PC-3 (cell line): ENCODE results near the gene TFIP11. TPM values are rescaled to one million over a fixed set of nuclear protein-coding genes. Genes with fewer than 3 reads are reported as not detected.

Experiments
- ATAC-seq: fragments of 200-7000 bp; cut with Tn5 transposase; 2 replicates; pipeline ENCODE4 v1.9.1; 2020; ENCODE audit warnings: mild to moderate bottlenecking, moderate library complexity
- BruUV-seq: library from RNA; stranded (reverse); fragments of 400-500 nt; replicated peaks from 2 replicates; lab custom pipeline; 2021; lab: Mats Ljungman, UMichigan
- CTCF ChIA-PET: fragments of 300-600 bp; sonication (Branson Sonifier 250); formaldehyde crosslinking; loops from one replicate; lab custom pipeline; 2022; ENCODE audit warnings: antibody characterized with exemption; lab: Charles Lee
- POLR2A ChIA-PET: fragments of 300-600 bp; sonication (Branson Sonifier 250); formaldehyde crosslinking; loops from one replicate; lab custom pipeline; 2022; ENCODE audit warnings: antibody characterized with exemption; ENCODE audit not compliant: unreplicated experiment; lab: Charles Lee
- DNase-seq: peaks from one replicate; pipeline ENCODE4 v3.0.0-alpha.2; 2015
- H2AFZ ChIP-seq: fragments of 300-600 bp; sonication (generic); 2 replicates; pipeline ENCODE4 v1.6.0; 2016; ENCODE audit warnings: antibody characterized with exemption, low read length
- H3F3A ChIP-seq: fragments of 300-600 bp; sonication (generic); one replicate; pipeline ENCODE4 v1.6.0; 2017; ENCODE audit warnings: antibody characterized with exemption, low read length, control low read depth, mild to moderate bottlenecking; ENCODE audit not compliant: unreplicated experiment
- H3K27ac ChIP-seq: fragments of 300-600 bp; sonication (generic); 2 replicates; pipeline ENCODE4 v1.5.1; 2016; ENCODE audit warnings: mild to moderate bottlenecking, low read length
- H3K27me3 ChIP-seq: fragments of 300-600 bp; sonication (generic); 2 replicates; pipeline ENCODE4 v1.6.1; 2016; ENCODE audit warnings: low read length, mixed read lengths
- H3K36me3 ChIP-seq: fragments of 300-600 bp; sonication (generic); 2 replicates; pipeline ENCODE4 v1.6.1; 2016; ENCODE audit warnings: low read depth, mixed run types, low read length, mixed read lengths
- H3K4me1 ChIP-seq: fragments of 300-600 bp; sonication (generic); 2 replicates; pipeline ENCODE4 v1.5.1; 2016; ENCODE audit warnings: low read length; ENCODE audit not compliant: insufficient read depth
- H3K4me2 ChIP-seq: fragments of 300-600 bp; sonication (generic); 2 replicates; pipeline ENCODE4 v1.6.0; 2016; ENCODE audit warnings: low read length
- H3K4me3 ChIP-seq: fragments of 300-600 bp; sonication (generic); 2 replicates; pipeline ENCODE4 v1.5.1; 2016; ENCODE audit warnings: mild to moderate bottlenecking, low read length, mixed read lengths
- H3K79me2 ChIP-seq: fragments of 300-600 bp; sonication (generic); 2 replicates; pipeline ENCODE4 v1.6.1; 2017; ENCODE audit warnings: low read length, mixed read lengths
- H3K9ac ChIP-seq: fragments of 300-600 bp; sonication (generic); 2 replicates; pipeline ENCODE4 v1.6.0; 2016; ENCODE audit warnings: mild to moderate bottlenecking, low read length
- H3K9me2 ChIP-seq: fragments of 300-600 bp; sonication (generic); replicated peaks from 2 replicates; pipeline ENCODE4 v1.6.1; 2016; ENCODE audit warnings: mixed run types, low read length, mixed read lengths
- H3K9me3 ChIP-seq: fragments of 300-600 bp; sonication (generic); 2 replicates; pipeline ENCODE4 v1.6.1; 2016; ENCODE audit warnings: low read length, mixed read lengths
- H4K20me1 ChIP-seq: fragments of 300-600 bp; sonication (generic); 2 replicates; pipeline ENCODE4 v1.6.1; 2016; ENCODE audit warnings: low read length, mixed read lengths
- EZH2 ChIP-seq: fragments of 300-600 bp; sonication (generic); IDR thresholded peaks from one replicate; pipeline ENCODE4 v1.6.1; 2017; ENCODE audit warnings: antibody characterized with exemption, mild to moderate bottlenecking, low read length; ENCODE audit not compliant: unreplicated experiment
- EZH2phosphoT487 ChIP-seq: fragments of 300-600 bp; sonication (generic); IDR thresholded peaks from 2 replicates; pipeline ENCODE4 v1.6.1; 2018; ENCODE audit warnings: mild to moderate bottlenecking, antibody characterized with exemption, low read length, borderline replicate concordance
- intact Hi-C: fragments of 100-400 bp; cut with micrococcal nuclease; formaldehyde crosslinking; loops from 2 replicates; pipeline ENCODE4 v1.9.0; 2023
- total RNA-seq: library from RNA; depleted of rRNA; stranded (reverse); fragments of >200 nt; gene quantifications from 2 replicates; pipeline ENCODE4 v1.2.3, GENCODE V29; 2014
- TF ChIP-seq, protein P1 (sequence below): fragments of 300-600 bp; sonication (generic); conservative IDR thresholded peaks from 2 replicates; pipeline ENCODE4 v1.5.1; 2017; ENCODE audit warnings: antibody characterized with exemption, low read depth, mild to moderate bottlenecking, low read length

TFIP11 gene
- total RNA-seq, 1 experiment from 2014 or later = 22.4 TPM

DNA sequence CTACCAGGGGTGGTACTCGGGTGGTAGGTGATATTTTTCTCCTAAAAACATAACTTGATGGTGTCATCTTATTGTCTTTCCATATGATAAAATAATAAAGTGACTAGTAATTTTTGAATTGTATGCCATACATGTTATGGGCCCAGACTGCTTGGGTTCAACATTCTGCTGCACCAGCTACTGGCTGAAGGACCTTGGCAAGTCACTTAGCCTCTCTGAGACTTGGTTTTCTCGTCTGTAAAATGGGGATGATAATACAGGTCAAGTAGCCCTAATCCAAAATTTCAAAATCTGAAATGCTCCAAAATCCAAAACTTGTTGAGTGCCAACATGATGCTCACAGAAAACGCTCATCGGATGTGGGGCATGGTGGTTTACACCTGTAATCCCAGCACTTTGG lies 35.6 kb upstream of the TFIP11 start:
- no peaks in the 10 kb centered on the region for H3K9me3 ChIP-seq
- ATAC-seq (no peak), DNase-seq (no peak)
- ChIA-PET CTCF (no interaction called here), POLR2A (no interaction called here)
- no peak overlapping the region for H3K9ac ChIP-seq
- no peak for TF ChIP-seq EZH2
- TF ChIP-seq, protein P1, sequence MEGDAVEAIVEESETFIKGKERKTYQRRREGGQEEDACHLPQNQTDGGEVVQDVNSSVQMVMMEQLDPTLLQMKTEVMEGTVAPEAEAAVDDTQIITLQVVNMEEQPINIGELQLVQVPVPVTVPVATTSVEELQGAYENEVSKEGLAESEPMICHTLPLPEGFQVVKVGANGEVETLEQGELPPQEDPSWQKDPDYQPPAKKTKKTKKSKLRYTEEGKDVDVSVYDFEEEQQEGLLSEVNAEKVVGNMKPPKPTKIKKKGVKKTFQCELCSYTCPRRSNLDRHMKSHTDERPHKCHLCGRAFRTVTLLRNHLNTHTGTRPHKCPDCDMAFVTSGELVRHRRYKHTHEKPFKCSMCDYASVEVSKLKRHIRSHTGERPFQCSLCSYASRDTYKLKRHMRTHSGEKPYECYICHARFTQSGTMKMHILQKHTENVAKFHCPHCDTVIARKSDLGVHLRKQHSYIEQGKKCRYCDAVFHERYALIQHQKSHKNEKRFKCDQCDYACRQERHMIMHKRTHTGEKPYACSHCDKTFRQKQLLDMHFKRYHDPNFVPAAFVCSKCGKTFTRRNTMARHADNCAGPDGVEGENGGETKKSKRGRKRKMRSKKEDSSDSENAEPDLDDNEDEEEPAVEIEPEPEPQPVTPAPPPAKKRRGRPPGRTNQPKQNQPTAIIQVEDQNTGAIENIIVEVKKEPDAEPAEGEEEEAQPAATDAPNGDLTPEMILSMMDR = no peak
- no peak for TF ChIP-seq EZH2phosphoT487
- no peaks in the 10 kb centered on the region for H3K27me3 ChIP-seq
- no peaks in the 10 kb centered on the region for H3F3A ChIP-seq
- H3K79me2 ChIP-seq = no peaks in the 10 kb centered on the region
- no peaks in the 10 kb centered on the region for H3K9me2 ChIP-seq
- intact Hi-C loops = no loop called here
- H3K4me1 ChIP-seq = no peaks in the 10 kb centered on the region
- no peak overlapping the region for H3K4me3 ChIP-seq
- no peak overlapping the region for H3K4me2 ChIP-seq
- no TSS peak for BruUV-seq
- H3K27ac ChIP-seq = no peak overlapping the region
- H2AFZ ChIP-seq = no peak overlapping the region
- no peaks in the 10 kb centered on the region for H3K36me3 ChIP-seq
- no peaks in the 10 kb centered on the region for H4K20me1 ChIP-seq

DNA sequence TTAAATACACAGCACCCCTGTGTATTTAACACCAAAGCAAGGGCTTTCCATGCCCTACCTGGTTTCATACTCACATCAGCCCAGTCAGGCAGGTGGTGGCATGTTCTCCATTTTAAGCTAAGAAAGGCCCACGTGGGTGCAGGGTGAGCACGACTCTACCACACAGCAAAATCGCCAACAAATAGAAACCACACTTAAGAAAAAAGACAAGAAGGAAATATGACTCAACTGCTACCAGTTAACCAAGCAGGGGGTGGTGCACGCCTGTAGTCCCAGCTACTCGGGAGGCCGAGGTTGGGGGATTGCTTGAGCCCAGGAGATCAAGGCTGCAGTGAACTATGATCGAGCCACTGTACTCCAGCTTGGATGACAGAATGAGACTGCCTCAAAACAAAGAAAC lies 35.2 kb upstream of the TFIP11 start:
- TF ChIP-seq EZH2 = no peak
- TF ChIP-seq EZH2phosphoT487 = no peak
- TF ChIP-seq, protein P1 = no peak
- ChIA-PET POLR2A (no interaction called here), CTCF (no interaction called here)
- no TSS peak for BruUV-seq
- H3K9ac ChIP-seq = no peak overlapping the region
- H4K20me1 ChIP-seq = no peaks in the 10 kb centered on the region
- H3K36me3 ChIP-seq = no peaks in the 10 kb centered on the region
- intact Hi-C loops = no loop called here
- H3K27ac ChIP-seq = no peak overlapping the region
- no peaks in the 10 kb centered on the region for H3K9me2 ChIP-seq
- H3F3A ChIP-seq = no peaks in the 10 kb centered on the region
- DNase-seq = no peak
- H3K4me2 ChIP-seq = no peak overlapping the region
- H2AFZ ChIP-seq = no peak overlapping the region
- ATAC-seq = no peak
- H3K4me1 ChIP-seq = no peaks in the 10 kb centered on the region
- no peaks in the 10 kb centered on the region for H3K9me3 ChIP-seq
- H3K79me2 ChIP-seq = no peaks in the 10 kb centered on the region
- no peaks in the 10 kb centered on the region for H3K27me3 ChIP-seq
- no peak overlapping the region for H3K4me3 ChIP-seq

DNA sequence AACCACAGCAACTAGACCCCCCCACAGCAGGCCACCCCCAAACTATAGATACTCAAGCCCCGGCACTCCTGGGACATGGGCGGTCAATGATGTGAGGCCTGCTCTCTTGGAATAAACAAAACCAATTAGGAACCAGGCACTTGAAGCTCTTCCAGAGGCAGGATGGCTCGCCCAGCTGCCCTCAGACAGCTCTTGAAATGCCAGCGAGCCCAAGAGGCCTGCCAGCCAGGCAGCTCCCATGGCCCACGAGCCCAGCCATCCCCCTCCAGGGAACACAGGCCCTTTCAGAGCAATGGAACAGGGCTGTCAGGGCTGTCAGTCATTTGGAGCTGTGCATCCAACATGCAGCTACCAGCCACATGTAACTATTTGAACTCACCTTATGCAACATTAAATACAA lies 34.0 kb upstream of the TFIP11 start:
- H3K79me2 ChIP-seq = no peaks in the 10 kb centered on the region
- no peak overlapping the region for H2AFZ ChIP-seq
- ChIA-PET POLR2A (interaction anchor here (0.6 kb wide), 1 partner anchor 29 kb away, joined by 5 read pairs; no protein-coding TSS in a partner anchor), CTCF (no interaction called here)
- TF ChIP-seq, protein P1 = no peak
- no peak for TF ChIP-seq EZH2
- no peak for TF ChIP-seq EZH2phosphoT487
- no peak for DNase-seq
- H3K36me3 ChIP-seq = no peaks in the 10 kb centered on the region
- no peak for ATAC-seq
- no peak overlapping the region for H3K4me2 ChIP-seq
- H3K9ac ChIP-seq = no peak overlapping the region
- no peaks in the 10 kb centered on the region for H3K9me2 ChIP-seq
- H3K4me1 ChIP-seq = no peaks in the 10 kb centered on the region
- BruUV-seq = no TSS peak
- no peaks in the 10 kb centered on the region for H3K27me3 ChIP-seq
- H3K4me3 ChIP-seq = no peak overlapping the region
- H3F3A ChIP-seq = no peaks in the 10 kb centered on the region
- intact Hi-C loops = no loop called here
- H4K20me1 ChIP-seq = no peaks in the 10 kb centered on the region
- no peak overlapping the region for H3K27ac ChIP-seq
- H3K9me3 ChIP-seq = no peaks in the 10 kb centered on the region
